Transverse colon (tissue), 4 donors: ENCODE results near the gene RUVBL1. TPM values are rescaled to one million over a fixed set of nuclear protein-coding genes. Genes with fewer than 3 reads are reported as not detected.

ENCODE experiments used
- DNase-seq: peaks from one replicate; pipeline ENCODE4 v3.0.0-alpha.2; 2019
- H3K27ac ChIP-seq, 4 donors: fragments of 200-600 bp; sonication (generic); 2 replicates each; pipeline ENCODE4 v1.5.1; 2016 to 2018; ENCODE audit warnings: inconsistent platforms in 4 of 4
- H3K27me3 ChIP-seq: fragments of 200-600 bp; sonication (generic); 2 replicates; pipeline ENCODE4 v1.5.1; 2017; ENCODE audit warnings: inconsistent platforms
- H3K36me3 ChIP-seq, 4 donors: fragments of 200-600 bp; sonication (generic); 2 replicates each; pipeline ENCODE4 v1.5.1; 2017 to 2019; ENCODE audit warnings: inconsistent platforms in 4 of 4
- H3K4me1 ChIP-seq, 4 donors: fragments of 200-600 bp; sonication (generic); 2 replicates each; pipeline ENCODE4 v1.5.1; 2017 to 2020; ENCODE audit warnings: inconsistent platforms in 4 of 4
- H3K4me3 ChIP-seq, 4 donors: fragments of 200-600 bp; sonication (generic); 1 replicate in 1 of 4; 2 replicates in 3 of 4; pipeline versions ENCODE4 v1.5.1 to v1.6.1; 2017 to 2019; ENCODE audit warnings: inconsistent platforms in 4 of 4
- H3K9me3 ChIP-seq, 2 donors: fragments of 200-600 bp; sonication (generic); 2 replicates each; pipeline ENCODE4 v1.5.1; 2017 to 2019; ENCODE audit warnings: inconsistent platforms in 2 of 2
- EP300 ChIP-seq: sonication (generic); formaldehyde crosslinking; IDR thresholded peaks from one replicate; pipeline ENCODE4 v1.6.1; 2017; ENCODE audit warnings: antibody characterized with exemption, low read depth
- POLR2A ChIP-seq: fragments of 450-650 bp; IDR thresholded peaks from one replicate; pipeline ENCODE4 v1.6.1; 2016; ENCODE audit warnings: antibody characterized with exemption, mild to moderate bottlenecking, moderate library complexity
- POLR2AphosphoS5 ChIP-seq, 3 donors: sonication (generic); formaldehyde crosslinking; IDR thresholded peaks; one replicate each; pipeline ENCODE4 v1.6.1; 2016; ENCODE audit warnings: antibody characterized with exemption in 3 of 3
- WGBS, 2 donors: methylation state at CpG; one replicate each; pipeline ENCODE4 v1.1.5; 2018; ENCODE audit warnings: low coverage in 1 of 2; 5-methylcytosine and 5-hydroxymethylcytosine counted together
- in situ Hi-C, 4 donors: fragments of 200-750 bp; cut with MboI; loops; one replicate each; pipeline versions ENCODE4 v1.15.0 to v1.15.1; 2017; ENCODE audit warnings: low sequenced_read_pairs in 3 of 4, low pct_ligation_motif_present in 1 of 4, low pct_unique_long_range_greater_than_20kb in 1 of 4
- intact Hi-C: fragments of 100-400 bp; cut with DNase I; formaldehyde crosslinking; loops from one replicate; pipeline ENCODE4 v1.15.1; 2023; ENCODE audit warnings: low total_unique reads
- total RNA-seq, 4 donors: library from RNA; depleted of rRNA; stranded (reverse); fragments of >200 nt; gene quantifications; one replicate each; pipeline ENCODE4 v1.1.0, GENCODE V29; 2016
- TF ChIP-seq, protein P1 (sequence below), 5 experiments: fragments of 200-600 bp in 3 of 5; fragments of 450-650 bp in 2 of 5; sonication (generic) in 3 of 5; IDR thresholded peaks; 1 replicate in 2 of 5; 2 replicates in 3 of 5; pipeline ENCODE4 v1.5.1; 2016 to 2017; ENCODE audit warnings: antibody characterized with exemption in 5 of 5, inconsistent platforms in 3 of 5, mild to moderate bottlenecking in 2 of 5, moderate library complexity in 1 of 5

The RUVBL1 gene
- total RNA-seq, 4 donors from 2014 or later: 1.4 to 16.4 (median 10.1) TPM; not detected in 1

DNA sequence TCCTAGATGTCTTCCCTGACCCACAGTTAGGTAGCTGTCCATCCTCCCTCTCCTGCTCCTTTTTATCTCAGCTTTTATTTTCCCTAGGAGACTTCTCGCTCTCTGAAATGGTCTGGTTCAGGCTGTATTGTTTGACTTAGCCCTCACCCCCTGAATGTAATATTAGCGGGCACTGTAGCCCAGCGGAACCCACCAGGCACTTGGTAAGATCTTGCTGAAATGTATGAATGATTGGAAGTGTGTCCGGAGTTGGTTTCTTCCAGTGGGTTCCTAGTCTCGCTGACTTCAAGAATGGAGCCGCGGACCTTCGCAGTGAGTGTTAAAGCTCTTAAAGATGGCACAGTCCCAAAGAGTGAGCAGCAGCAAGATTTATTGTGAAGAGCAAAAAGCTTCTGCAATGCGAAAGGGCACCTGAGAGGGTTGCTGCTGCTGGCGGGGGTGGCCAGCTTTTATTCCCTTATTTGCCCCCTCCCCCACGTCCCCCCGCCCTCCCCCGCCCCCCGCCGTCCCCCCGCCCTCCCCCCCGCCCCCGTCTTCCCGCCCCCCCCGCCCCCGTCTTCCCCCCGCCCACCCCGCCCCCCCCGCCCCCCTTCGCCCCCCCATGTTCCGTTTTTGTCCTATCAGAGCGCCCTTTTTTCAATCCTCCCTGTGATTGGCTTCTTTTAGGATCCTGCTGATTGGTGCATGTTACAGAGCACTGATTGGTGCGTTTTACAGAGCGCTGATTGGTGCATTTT lies 29.0 kb upstream of the RUVBL1 start:
- Histone ChIP-seq H3K4me1 (peaks cover 5 to 12% (median 10%) of the 10 kb centered on the region in 4 donors), H3K27ac (peak overlapping the region; percentile 82 to 95 (median 94)), H3K27me3 (no peaks in the 10 kb centered on the region), H3K4me3 (peak overlapping the region; percentile 69 to 94 (median 82)), H3K9me3 (no peaks in the 10 kb centered on the region), H3K36me3 (no peaks in the 10 kb centered on the region)
- DNase-seq: no peak
- in situ Hi-C loops: loop anchor here in 1 of 4 donors (25.0 kb wide), 1 partner anchor 335 kb away; the partner anchor contains the start of gene GATA2
- TF ChIP-seq, protein P1, sequence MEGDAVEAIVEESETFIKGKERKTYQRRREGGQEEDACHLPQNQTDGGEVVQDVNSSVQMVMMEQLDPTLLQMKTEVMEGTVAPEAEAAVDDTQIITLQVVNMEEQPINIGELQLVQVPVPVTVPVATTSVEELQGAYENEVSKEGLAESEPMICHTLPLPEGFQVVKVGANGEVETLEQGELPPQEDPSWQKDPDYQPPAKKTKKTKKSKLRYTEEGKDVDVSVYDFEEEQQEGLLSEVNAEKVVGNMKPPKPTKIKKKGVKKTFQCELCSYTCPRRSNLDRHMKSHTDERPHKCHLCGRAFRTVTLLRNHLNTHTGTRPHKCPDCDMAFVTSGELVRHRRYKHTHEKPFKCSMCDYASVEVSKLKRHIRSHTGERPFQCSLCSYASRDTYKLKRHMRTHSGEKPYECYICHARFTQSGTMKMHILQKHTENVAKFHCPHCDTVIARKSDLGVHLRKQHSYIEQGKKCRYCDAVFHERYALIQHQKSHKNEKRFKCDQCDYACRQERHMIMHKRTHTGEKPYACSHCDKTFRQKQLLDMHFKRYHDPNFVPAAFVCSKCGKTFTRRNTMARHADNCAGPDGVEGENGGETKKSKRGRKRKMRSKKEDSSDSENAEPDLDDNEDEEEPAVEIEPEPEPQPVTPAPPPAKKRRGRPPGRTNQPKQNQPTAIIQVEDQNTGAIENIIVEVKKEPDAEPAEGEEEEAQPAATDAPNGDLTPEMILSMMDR (IDR thresholded peaks at IDR 0.05): no peak
- TF ChIP-seq POLR2A (no peak), EP300 (no peak), POLR2AphosphoS5 (IDR thresholded peaks at IDR 0.05) (no peak)
- intact Hi-C loops: no loop called here
- 60 to 66% methylated on average over 12 to 17 of the region's 29 CpGs for WGBS, 2 donors

DNA sequence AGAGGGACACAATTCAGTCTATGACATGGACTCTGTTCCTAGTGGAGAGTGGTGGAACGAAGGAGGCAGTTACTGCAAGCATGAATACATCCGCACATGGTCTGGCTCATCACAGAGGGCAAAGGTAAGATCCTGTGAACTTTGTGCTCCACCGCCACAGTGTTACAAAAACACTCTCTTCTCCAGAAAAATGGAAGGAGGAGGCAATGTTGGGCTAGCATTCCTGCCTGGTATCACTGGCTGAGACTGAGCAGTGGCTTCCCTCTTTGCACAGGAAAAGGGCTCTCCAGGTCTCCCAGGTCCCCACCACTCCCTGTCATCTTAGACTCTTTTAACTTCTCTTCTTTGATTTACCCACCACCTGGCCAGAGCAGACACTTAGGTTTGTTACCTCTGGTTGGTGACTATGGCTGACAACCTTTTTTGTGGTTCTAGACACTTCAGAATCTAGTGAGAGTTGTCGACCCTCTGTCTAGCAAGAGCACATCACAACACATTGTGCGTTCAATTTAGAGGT lies 28.2 kb upstream of the RUVBL1 start:
- Histone ChIP-seq H3K9me3 (no peaks in the 10 kb centered on the region), H3K4me3 (no peak overlapping the region), H3K27ac (no peak overlapping the region), H3K4me1 (peaks cover 5 to 12% (median 10%) of the 10 kb centered on the region in 4 donors), H3K27me3 (no peaks in the 10 kb centered on the region), H3K36me3 (no peaks in the 10 kb centered on the region)
- WGBS, 2 donors: 76 to 77% methylated on average over 4 to 5 of the region's 5 CpGs
- DNase-seq: no peak
- in situ Hi-C loops: loop anchor here in 1 of 4 donors (25.0 kb wide), 1 partner anchor 335 kb away; the partner anchor contains the start of gene GATA2
- TF ChIP-seq POLR2AphosphoS5 (IDR thresholded peaks at IDR 0.05): no peak
- TF ChIP-seq EP300: no peak
- TF ChIP-seq POLR2A: no peak
- TF ChIP-seq, protein P1 (IDR thresholded peaks at IDR 0.05): no peak
- intact Hi-C loops: no loop called here

DNA sequence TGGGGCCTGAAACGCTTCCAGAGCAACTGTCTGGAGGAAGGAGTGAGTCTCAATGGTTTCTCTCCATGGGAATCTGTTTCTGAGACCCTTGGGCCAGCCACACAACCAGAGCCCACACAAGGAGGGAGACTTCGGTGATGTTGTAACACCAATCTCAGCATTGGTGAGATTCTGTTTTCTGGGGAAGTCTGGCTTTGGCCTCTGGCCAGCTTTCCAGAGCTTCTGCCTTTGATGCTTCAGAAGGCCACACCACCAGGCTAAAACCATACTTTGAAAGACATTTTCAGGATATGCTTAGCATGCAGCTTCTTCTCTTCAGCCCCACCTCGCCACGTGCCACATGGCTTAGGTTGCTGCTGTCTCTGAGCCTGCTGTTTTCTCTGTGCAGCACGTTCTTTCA lies 26.0 kb upstream of the RUVBL1 start:
- in situ Hi-C loops: loop anchor here in 1 of 4 donors (25.0 kb wide), 1 partner anchor 338 kb away; the partner anchor contains the start of gene GATA2

DNA sequence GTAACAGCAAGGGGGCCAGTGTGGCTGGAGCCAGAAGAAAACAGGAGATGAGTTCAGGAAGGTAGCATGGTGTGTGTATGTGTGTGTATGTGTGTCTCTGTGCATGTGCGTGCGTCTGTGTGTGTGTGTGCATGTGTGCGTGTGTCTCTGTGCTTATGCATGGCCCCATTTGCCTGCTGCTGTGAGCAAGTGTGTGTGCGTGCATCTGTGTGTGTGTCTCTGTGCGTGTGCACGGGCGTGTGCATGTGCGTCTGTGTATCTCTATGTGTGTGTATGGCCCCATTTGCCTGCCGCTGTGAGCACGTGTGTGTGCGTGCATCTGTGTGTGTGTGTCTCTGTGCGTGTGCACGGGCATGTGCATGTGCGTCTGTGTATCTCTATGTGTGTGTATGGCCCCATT lies 22.6 kb upstream of the RUVBL1 start:
- no peaks in the 10 kb centered on the region for H3K4me1 ChIP-seq
- in situ Hi-C loops: no loop called here
- intact Hi-C loops: no loop called here
- no peaks in the 10 kb centered on the region for H3K36me3 ChIP-seq
- no peak overlapping the region for H3K4me3 ChIP-seq
- whole genome bisulfite sequencing, 2 donors: 90 to 93% methylated on average over 3 to 14 of the region's 14 CpGs
- H3K9me3 ChIP-seq: no peaks in the 10 kb centered on the region
- DNase-seq: no peak
- H3K27me3 ChIP-seq: no peaks in the 10 kb centered on the region
- TF ChIP-seq POLR2A (no peak), EP300 (no peak), POLR2AphosphoS5 (IDR thresholded peaks at IDR 0.05) (no peak)
- TF ChIP-seq, protein P1 (IDR thresholded peaks at IDR 0.05): no peak
- H3K27ac ChIP-seq: no peak overlapping the region

More for the DNA sequence above, 26.0 kb upstream of the RUVBL1 start:
- H3K27ac ChIP-seq: no peak overlapping the region
- DNase-seq: peak; percentile 19
- no peaks in the 10 kb centered on the region for H3K27me3 ChIP-seq
- H3K9me3 ChIP-seq: no peaks in the 10 kb centered on the region
- TF ChIP-seq POLR2AphosphoS5 (IDR thresholded peaks at IDR 0.05): no peak
- TF ChIP-seq POLR2A: no peak
- TF ChIP-seq EP300: no peak
- TF ChIP-seq, protein P1 (IDR thresholded peaks at IDR 0.05): no peak
- H3K4me3 ChIP-seq: no peak overlapping the region
- no peaks in the 10 kb centered on the region for H3K36me3 ChIP-seq
- 60 to 74% methylated on average over 1 to 5 of the region's 5 CpGs for WGBS, 2 donors
- H3K4me1 ChIP-seq: peaks cover 4 to 9% (median 7%) of the 10 kb centered on the region in 4 donors
- intact Hi-C loops: no loop called here
